GDM1 (cell line): ENCODE results near the gene SEC31A.
"Not testable (repeated sequence)": the region's sequence is repeated elsewhere in the genome, so short reads cannot be mapped to it uniquely, and the experiment has no call there.

Experiments
- DNase-seq: peaks from one replicate; lab custom pipeline; 2025; lab: John Stamatoyannopoulos, UW

SEC31A gene

GRCh38 chr4:82892467-82892802, 1.5 kb upstream of the SEC31A start:
- no peak for DNase-seq

- no peak for DNase-seq
These were observed 934 bp upstream of the SEC31A start for GRCh38 chr4:82891707-82892466.

- no peak for DNase-seq
These were observed 439 bp downstream of the SEC31A start for GRCh38 chr4:82890528-82890900.

GRCh38 chr4:82889287-82889686, 1.7 kb downstream of the SEC31A start:
- no peak for DNase-seq

GRCh38 chr4:82886147-82886942, 4.6 kb downstream of the SEC31A start:
- no peak for DNase-seq

- DNase-seq = no peak
These were observed 5.5 kb downstream of the SEC31A start for GRCh38 chr4:82885410-82885809.

- no peak for DNase-seq
These were observed 22.4 kb downstream of the SEC31A start for GRCh38 chr4:82868572-82868971.

DNA sequence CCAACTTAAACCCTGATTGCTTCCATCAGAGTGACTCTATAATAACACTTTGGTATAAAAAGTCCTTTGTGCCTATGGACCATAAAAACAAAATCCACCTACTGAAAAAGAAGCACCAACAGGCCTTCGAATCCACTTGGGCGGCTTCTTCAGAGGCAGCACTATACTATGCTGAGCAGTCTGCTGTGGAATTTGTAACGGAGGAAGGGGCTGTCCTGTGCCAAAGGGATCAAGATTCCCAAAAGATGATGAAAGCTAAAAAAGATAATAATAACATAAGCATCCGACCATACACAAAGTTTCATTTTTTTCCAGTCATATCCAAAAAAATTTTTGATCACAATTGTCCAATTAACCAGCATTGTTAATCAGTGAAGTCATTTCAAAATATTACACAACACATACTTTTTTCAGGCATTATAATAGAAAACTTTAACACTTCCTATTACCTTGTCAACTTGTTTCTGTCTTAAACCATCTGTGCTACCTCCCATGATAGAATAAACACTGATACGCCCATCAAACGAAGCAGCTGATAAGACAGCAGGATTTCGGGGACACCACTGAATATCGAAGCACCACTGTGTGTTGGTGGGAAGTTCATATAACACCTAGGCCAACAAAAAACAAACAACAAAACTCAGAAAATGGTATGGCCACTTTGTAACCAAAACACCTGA, 24.1 kb downstream of the SEC31A start:
- no peak for DNase-seq

DNA sequence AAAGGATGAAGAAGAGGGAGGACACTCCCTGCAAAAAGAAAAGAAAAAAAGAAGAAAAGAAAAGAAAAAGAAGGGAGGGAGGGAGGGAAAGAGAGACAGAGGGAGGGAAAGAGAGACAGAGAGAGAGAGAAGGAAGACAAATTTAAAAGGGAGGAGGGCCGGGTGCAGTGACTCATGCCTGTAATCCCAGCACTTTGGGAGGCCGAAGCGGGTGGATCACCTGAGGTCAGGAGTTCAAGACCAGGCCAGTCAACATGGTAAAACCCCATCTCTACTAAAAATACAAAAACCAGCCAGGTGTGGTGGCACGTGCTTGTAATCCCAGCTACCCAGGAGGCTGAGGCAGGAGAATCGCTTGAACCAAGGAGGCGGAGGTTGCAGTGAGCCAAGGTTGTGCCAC, 24.9 kb downstream of the SEC31A start:
- DNase-seq = not testable (repeated sequence)

DNA sequence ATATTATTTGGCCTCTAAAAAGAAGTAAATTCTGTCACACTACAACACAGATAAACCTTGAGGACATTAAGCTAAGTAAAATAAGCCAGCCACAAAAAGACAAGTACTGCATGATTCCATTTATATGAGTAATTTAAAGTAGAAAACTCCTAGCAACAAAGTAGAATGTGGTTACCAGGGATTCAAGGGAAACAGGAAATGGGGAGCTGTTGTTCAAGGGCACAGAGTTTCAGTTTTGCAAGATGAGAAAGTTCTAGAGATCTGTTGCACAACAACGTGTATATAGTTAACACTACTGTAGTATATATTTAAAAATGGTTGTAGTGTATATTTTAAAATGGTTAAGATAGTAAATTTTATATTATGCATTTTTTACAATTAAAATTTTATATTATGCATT, 25.4 kb downstream of the SEC31A start:
- no peak for DNase-seq

DNA sequence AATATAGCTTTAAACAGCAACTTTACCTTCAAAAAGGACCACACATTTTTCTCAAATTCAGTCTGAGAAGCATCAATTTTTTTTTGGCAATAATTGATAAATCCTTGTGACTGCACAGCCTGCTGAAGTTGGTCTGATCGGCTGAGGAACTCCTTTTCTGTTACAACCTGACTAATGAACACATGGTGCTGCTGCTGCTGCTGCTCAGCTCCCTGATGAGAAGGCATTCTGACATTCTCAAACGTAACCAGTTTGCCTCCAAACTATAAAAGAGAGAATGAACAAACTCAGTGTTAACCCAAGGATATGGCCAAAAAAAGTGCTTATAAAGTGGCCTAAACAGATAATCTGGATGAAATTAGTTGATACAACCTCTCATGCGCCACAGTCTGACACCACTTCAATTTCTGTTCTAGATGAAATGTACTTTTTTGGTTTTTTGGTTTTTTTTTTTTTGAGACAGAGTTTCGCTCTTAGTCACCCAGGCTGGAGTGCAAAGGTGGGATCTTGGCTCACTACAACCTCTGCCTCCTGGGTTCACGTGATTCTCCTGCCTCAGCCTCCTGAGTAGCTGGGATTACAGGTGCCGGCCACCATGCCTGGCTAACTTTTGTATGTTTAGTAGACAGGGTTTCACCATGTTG, 26.5 kb downstream of the SEC31A start:
- no peak for DNase-seq

- no peak for DNase-seq
These were observed 29.4 kb downstream of the SEC31A start for GRCh38 chr4:82861529-82861928.

DNA sequence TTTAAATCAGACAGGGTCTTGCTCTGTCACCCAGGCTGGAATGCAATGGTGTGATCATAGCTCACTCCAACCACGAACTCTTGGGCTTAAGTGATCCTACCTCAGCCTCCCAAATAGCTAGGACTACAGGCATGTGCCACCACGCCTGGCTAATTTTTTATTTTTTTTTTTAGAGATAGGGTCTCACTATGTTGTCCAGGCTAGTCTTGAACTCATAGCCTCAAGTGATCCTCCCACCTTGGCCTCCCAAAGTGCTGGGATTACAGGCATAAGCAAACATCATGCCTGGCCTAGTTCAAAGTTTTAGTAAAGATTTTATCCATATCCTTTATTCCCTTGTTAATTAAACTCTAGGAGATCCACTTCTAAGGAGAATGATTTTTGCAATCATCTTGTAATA, 30.5 kb downstream of the SEC31A start:
- DNase-seq = not testable (repeated sequence)

DNA sequence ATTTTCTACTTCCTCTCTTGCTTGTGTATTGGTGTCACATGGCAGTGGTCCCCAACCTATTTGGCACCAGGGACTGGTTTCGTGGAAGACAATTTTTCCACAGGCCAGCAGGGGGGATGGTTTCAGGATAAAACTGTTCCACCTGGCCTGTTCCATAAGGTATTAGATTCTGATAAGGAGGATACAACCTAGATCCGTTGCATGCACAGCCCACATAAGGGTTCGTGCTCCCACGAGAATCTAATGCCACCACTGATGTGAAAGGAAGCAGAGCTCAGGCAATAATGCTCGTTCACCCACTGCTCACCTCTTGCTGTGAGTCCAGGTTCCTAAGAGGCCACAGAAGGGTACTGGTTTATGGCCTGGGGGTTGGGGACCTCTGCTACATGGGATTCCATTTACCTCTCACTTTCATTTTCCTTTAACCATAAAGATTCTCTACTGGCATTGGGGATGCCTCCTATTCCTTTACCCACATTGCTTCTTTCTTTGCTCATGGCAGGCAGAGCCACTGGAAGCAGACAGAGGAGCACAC, 38.1 kb downstream of the SEC31A start:
- no peak for DNase-seq

- peak; percentile 48 for DNase-seq
These were observed 38.8 kb downstream of the SEC31A start for GRCh38 chr4:82851885-82852750.

DNA sequence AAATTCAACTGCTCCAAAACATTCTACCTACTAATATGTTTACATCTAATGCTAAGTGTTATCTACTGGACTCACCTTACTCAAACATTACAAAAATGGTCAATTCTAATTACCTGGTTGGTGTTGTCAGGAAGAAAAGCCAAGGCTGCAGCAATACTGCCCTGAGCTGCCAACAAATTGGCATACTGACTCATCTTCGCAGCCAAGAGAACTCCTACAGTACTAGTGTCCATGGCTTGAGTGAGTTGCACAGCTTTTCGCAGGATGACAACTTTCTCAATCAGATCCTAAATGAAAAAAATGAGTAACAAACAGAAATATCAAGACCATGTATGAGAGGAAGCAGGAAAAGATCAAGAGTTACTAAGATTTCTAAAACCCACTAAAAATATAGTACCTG, 39.6 kb downstream of the SEC31A start:
- DNase-seq = no peak

- no peak for DNase-seq
These were observed 40.3 kb downstream of the SEC31A start for GRCh38 chr4:82850684-82851083.

DNA sequence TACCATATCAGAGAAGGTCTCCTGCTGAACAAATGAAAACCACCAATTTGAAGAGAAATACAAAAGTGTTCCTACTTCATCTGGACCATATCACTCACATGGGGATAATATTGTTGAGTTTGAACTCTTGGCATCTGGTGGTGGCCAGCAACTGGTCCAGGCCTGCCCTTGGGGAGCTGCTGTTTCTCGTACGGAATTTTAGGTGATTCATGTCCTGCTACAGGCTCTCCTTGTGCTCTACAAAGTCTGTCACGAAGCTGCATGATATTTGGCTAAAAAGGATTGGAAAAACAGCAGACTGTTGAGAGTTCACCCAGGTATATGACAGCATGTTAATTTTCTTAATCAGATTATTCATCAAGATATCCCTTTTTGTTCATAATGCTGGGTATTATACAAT, 42.2 kb downstream of the SEC31A start:
- DNase-seq = no peak

GRCh38 chr4:82842593-82842992, 48.4 kb downstream of the SEC31A start:
- DNase-seq = no peak

- DNase-seq = no peak
These were observed 51.3 kb downstream of the SEC31A start for GRCh38 chr4:82839624-82840023.

DNA sequence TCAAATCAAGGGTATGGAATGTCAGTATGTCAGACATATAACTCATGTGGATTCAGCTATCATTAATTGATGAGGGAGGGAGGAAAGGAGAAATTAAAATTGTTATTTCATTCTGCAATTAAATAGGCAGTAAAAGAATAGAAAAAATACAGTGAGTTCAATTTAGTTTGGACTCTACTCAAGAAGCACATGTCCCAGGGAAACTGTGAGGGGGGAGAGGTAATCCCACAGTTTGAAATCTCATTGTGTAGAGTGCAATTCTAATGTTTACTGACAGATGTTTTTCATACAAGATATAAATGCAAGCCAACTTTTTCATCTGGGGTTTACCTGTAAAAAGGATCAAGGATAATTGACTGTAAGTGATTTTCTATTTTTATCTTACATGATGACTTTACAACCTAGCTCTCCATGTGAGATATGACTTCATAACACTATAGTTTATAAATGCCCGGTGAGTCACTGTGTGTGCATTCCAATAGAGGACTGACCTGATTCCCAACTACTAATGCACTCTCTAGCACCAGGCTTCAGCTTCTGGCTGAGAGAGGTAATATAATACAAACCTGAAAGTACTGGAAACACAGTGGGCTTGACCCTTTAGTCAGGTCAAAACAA, 57.1 kb downstream of the SEC31A start:
- no peak for DNase-seq
